Posterior vena cava (tissue), 2 donors: ENCODE results near the gene NDUFA12. TPM values are rescaled to one million over a fixed set of nuclear protein-coding genes. Genes with fewer than 3 reads are reported as not detected.

Experiments used
- DNase-seq: peaks from one replicate; pipeline ENCODE4 v3.0.0-alpha.2; 2020; ENCODE audit warnings: low spot score
- intact Hi-C, 2 donors: fragments of 100-400 bp; cut with DNase I; formaldehyde crosslinking; loops; one replicate each; pipeline versions ENCODE4 v1.14.1 to v1.14.2; 2022 to 2023
- total RNA-seq, 2 donors: library from RNA; stranded (reverse); fragmentation: NEBNext Ultra II Directional; extraction: Animal tissue kit (Norgen Biotek cat#: 25700); gene quantifications; one replicate each; pipeline ENCODE4 v1.2.1, GENCODE V29; 2021
- donor health status: DM: yes; HTN: yes; CAD: no.
- donor health status: DM: yes; HTN: yes; CAD: no.

Gene NDUFA12
- total RNA-seq, 2 donors from 2014 or later: 81.0 to 86.5 TPM

DNA sequence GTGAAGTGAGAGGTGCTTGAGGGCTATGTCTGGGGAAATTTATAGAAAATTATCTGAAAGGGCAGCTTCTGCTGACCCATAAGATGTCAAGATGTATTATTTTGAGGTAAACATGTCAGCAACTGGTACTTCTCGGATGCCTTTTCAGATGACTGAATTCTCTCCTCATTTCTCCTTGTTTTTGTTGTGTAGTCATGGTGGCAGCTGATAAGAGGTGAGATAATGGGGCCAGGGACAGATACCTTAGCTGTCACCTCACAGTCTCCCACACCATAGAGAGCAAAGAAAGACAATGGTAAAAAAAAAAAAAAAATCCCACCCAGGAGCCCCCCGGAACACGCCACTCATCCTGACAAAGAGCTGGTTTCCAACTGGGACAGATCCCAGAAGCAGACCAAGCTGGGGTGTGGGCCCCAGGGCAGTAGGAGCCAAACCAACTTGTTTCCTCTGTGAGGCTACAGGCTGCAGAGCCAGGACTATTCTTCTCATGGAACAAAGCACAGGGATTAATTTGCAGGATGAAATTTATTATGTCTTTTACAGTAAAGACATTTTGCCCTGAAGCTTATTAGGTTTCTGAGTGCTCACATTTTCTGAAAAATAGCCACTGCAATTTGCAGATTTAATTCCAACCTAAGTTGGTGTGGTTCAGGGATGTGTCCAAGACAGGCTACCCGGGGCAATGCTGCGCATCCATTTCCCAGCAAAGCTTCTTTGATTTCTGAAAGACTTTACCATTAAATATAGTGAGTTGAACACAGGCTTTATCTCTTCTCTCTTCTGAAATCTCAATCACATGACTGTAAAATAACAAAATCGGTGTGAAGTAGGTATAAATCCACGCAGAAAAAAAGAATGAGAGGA lies 52.2 kb downstream of the NDUFA12 start:
- intact Hi-C loops: no loop called here
- DNase-seq: no peak

GRCh38 chr12:94948232-94948810 lies 55.2 kb downstream of the NDUFA12 start:
- intact Hi-C loops: no loop called here

DNA sequence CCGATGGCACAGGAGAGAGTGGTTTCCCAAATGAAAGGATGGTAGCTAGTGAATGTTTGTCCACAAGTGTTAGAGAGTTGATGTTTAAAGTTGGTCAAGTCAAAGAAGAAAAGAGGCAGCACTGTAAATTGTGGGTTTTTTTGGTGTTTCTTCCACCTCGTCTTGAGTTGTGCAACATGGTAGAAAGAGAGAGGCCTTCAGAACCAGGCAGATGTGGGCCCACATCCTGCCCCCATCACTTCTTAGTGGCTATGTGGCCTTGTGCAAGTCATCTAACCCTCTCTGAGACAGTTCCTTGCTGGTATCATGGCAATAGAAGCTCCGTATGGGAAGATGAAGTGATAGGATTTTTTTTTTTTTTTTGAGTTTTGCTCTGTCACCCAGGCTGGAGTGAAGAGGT lies 60.8 kb downstream of the NDUFA12 start:
- intact Hi-C loops: no loop called here
- no peak for DNase-seq

More at GRCh38 chr12:94948232-94948810, 55.2 kb downstream of the NDUFA12 start:
- DNase-seq: no peak

- intact Hi-C loops: no loop called here
- peak; percentile 91 for DNase-seq
These were observed 62.0 kb downstream of the NDUFA12 start for GRCh38 chr12:94941440-94941862.

- intact Hi-C loops: no loop called here
- DNase-seq: no peak
These were observed 62.7 kb downstream of the NDUFA12 start for GRCh38 chr12:94940771-94941170.

DNA sequence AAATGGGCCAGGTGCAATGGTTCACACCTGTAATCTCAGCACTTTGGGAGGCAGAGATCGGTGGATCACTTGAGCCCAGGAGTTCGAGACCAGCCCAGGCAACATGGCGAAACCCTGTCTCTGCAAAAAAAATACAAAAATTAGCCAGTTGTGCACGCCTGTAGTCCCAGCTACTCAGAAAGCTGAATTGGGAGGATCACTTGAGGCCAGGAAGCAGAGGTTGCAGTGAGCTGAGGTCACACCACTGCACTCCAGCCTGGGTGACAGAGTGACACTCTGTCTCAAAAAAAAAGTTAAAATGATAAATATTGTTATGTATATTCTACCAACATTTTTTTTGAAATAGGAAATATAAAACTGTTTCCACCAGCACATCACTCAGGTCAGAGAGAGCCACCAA lies 64.9 kb downstream of the NDUFA12 start:
- DNase-seq: no peak
- intact Hi-C loops: no loop called here

GRCh38 chr12:94930772-94931171 lies 72.7 kb downstream of the NDUFA12 start:
- intact Hi-C loops: no loop called here
- DNase-seq: no peak

- DNase-seq: no peak
- intact Hi-C loops: no loop called here
These were observed 73.3 kb downstream of the NDUFA12 start for GRCh38 chr12:94930216-94930654.

GRCh38 chr12:94929780-94930179 lies 73.7 kb downstream of the NDUFA12 start:
- intact Hi-C loops: loop anchor here in 1 of 2 donors (5.0 kb wide), 1 partner anchor 868 kb away; no protein-coding TSS in a partner anchor
- no peak for DNase-seq

DNA sequence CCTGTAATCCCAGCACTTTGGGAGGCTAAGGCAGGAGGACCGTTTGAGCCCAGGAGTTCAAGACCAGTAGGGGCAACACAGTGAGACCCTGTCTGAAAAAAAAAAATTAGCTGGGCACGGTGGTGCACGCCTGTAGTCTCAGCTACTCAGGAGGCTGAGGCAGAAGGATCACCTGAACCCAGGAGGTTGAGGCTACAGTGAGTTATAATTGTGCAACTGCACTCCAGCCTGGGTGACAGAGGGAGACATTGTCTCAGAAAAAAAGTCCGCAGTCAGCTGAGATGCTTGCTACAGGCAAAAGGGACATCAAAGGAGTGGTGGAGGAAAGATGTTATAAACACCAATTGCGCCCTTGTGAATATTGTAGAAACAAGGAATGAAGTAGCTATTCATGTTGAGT lies 77.8 kb downstream of the NDUFA12 start:
- intact Hi-C loops: loop anchor here in 1 of 2 donors (5.0 kb wide), 1 partner anchor 872 kb away; no protein-coding TSS in a partner anchor
- no peak for DNase-seq

- intact Hi-C loops: loop anchor here in 1 of 2 donors (5.0 kb wide), 1 partner anchor 872 kb away; no protein-coding TSS in a partner anchor
- no peak for DNase-seq
These were observed 78.3 kb downstream of the NDUFA12 start for GRCh38 chr12:94925206-94925605.

- intact Hi-C loops: no loop called here
- DNase-seq: no peak
These were observed 80.9 kb downstream of the NDUFA12 start for GRCh38 chr12:94922561-94922960.

Other genes starting within 250 kb of the NDUFA12 start
- gene NR2C1, start 69.9 kb upstream of the NDUFA12 start, total RNA-seq: 10 to 100 TPM; 23.9 to 28.6 TPM
- gene FGD6, start 213.8 kb upstream of the NDUFA12 start, total RNA-seq: 10 to 100 TPM in 1 of 2 donors, 1 to 10 TPM in 1; 7.4 to 11.4 TPM
- gene VEZT, start 214.1 kb upstream of the NDUFA12 start, total RNA-seq: 10 to 100 TPM; 58.7 to 76.6 TPM